ENCODE measurements around the gene C18orf32. TPM values are rescaled to one million over a fixed set of nuclear protein-coding genes. Genes with fewer than 3 reads are reported as not detected.

The C18orf32 gene
- total and polyA plus RNA-seq, 2 of the 8 experiments (the other 6 are each of a cell fraction or from before 2014, with no cell fraction given), result 17.3 to 20.1 TPM

- H3K9ac ChIP-seq (replicated peaks in 1 of 4; ENCODE audit: extremely low read depth in 1 of 4, low read depth in 3 of 4, low read length in 3 of 4), result no peak overlapping the region
- no peak overlapping the region for H2BK12ac ChIP-seq (ENCODE audit: low read depth, low read length)
- H3K79me2 ChIP-seq (ENCODE audit: control insufficient read depth in 1 of 2, insufficient read depth in 2 of 2, low read length in 2 of 2), result peaks cover 0 to 13% of the 10 kb centered on the region in 2 experiments; a peak in 2 of 4 replicates
- no peak overlapping the region for H2BK15ac ChIP-seq (ENCODE audit: low read length)
- no peak overlapping the region for H4K8ac ChIP-seq (ENCODE audit: extremely low read depth, insufficient read depth, low read length)
- peaks cover 7% of the 10 kb centered on the region; the same call in 1 of the 2 replicates for H3K23me2 ChIP-seq (ENCODE audit: low read depth, low read length)
- ChIA-PET CTCF (ENCODE audit: partially characterized antibody) (interaction anchor here (3.2 kb wide), 1 partner anchor 15 kb away, joined by 13 read pairs; no protein-coding TSS in a partner anchor), POLR2A (ENCODE audit: partially characterized antibody) (interaction anchor here (1.2 to 3.9 kb wide), 2 partner anchors 9 to 27 kb away, joined by 3 to 34 read pairs; partner anchors contain the start of gene C18orf32)
- no peak overlapping the region for H2BK5ac ChIP-seq (ENCODE audit: low read depth, low read length)
- H3K14ac ChIP-seq (ENCODE audit: insufficient read length), result no peak overlapping the region
- no peak overlapping the region for H2AK5ac ChIP-seq (ENCODE audit: low read depth, low read length)
- H3K27me3 ChIP-seq (replicated peaks in 1 of 4; ENCODE audit: control insufficient read depth in 3 of 4, extremely low read depth in 1 of 4, insufficient read depth in 3 of 4, low read length in 3 of 4), result no peaks in the 10 kb centered on the region
- no peak overlapping the region for H2BK120ac ChIP-seq (replicated peaks; ENCODE audit: low read depth, low read length)
- no peak overlapping the region for H2BK20ac ChIP-seq (ENCODE audit: low read length)
- no peak overlapping the region for H3K4me3 ChIP-seq (ENCODE audit: extremely low read depth in 1 of 4, insufficient read depth in 2 of 4, low read depth in 3 of 4, low read length in 4 of 4)
- H3K79me1 ChIP-seq (ENCODE audit: low read depth, low read length), result peaks cover 3% of the 10 kb centered on the region; the same call in 1 of the 2 replicates
- H3K27ac ChIP-seq (ENCODE audit: low read depth, low read length), result no peak overlapping the region
- H3K23ac ChIP-seq (ENCODE audit: insufficient read length), result no peak overlapping the region
- H3K4me2 ChIP-seq (ENCODE audit: insufficient read depth in 1 of 2, low read depth in 2 of 2, low read length in 2 of 2), result no peak overlapping the region; a peak in 1 of 4 replicates
- no peaks in the 10 kb centered on the region for H3K36me3 ChIP-seq (ENCODE audit: control insufficient read depth in 2 of 4, insufficient read depth in 4 of 4, low read length in 3 of 4)
- H3K9me3 ChIP-seq (ENCODE audit: insufficient read depth in 2 of 2, low read depth in 1 of 2, low read length in 1 of 2), result no peaks in the 10 kb centered on the region
- H2AFZ ChIP-seq (ENCODE audit: low read length), result no peak overlapping the region
- no peak overlapping the region for H3K18ac ChIP-seq (ENCODE audit: extremely low read depth, low read length)
- WGBS, 2 experiments (ENCODE audit: extremely low coverage in 1 of 2, insufficient coverage in 1 of 2, insufficient read length in 1 of 2, insufficient replicate concordance in 2 of 2, low coverage in 1 of 2, low lambda C conversion rate in 2 of 2, missing lambda C conversion rate in 1 of 2), result 92% methylated on average over 4 of the region's 4 CpGs; no CpG with 5 or more reads in 1 of the 2 experiments
- TF ChIP-seq TCF12 (IDR thresholded peaks at IDR 0.05; ENCODE audit: low read depth, low read length) (no peak), ZNF274 (IDR thresholded peaks at IDR 0.05; ENCODE audit: borderline replicate concordance, extremely low read depth, low read length) (no peak), RAD21 (IDR thresholded peaks at IDR 0.05 in 1 of 2, conservative IDR thresholded peaks at IDR 0.05 in 1 of 2; ENCODE audit: low read depth in 2 of 2, low read length in 2 of 2) (no peak), POLR2AphosphoS5 (IDR thresholded peaks at IDR 0.05; ENCODE audit: low read depth, low read length) (no peak), BRCA1 (IDR thresholded peaks at IDR 0.05; ENCODE audit: low read depth, low read length) (no peak), SIX5 (IDR thresholded peaks at IDR 0.05; ENCODE audit: low read depth, low read length) (no peak), SP4 (IDR thresholded peaks at IDR 0.05; ENCODE audit: low read length) (no peak), RFX5 (IDR thresholded peaks at IDR 0.05; ENCODE audit: borderline replicate concordance, low read depth, low read length) (no peak), CHD2 (IDR thresholded peaks at IDR 0.05; ENCODE audit: low read length) (no peak), KDM4A (IDR thresholded peaks at IDR 0.05; ENCODE audit: low read depth, low read length, severe bottlenecking) (no peak), ASH2L (IDR thresholded peaks at IDR 0.05; ENCODE audit: low read length) (no peak), KDM1A (IDR thresholded peaks at IDR 0.05; ENCODE audit: borderline replicate concordance, low read length) (no peak), POU5F1 (IDR thresholded peaks at IDR 0.05; ENCODE audit: low read depth, low read length) (no peak), E2F6 (IDR thresholded peaks at IDR 0.05) (no peak)
- FAIRE-seq (no peak), DNase-seq (ENCODE audit: low read depth in 1 of 2, low spot score in 2 of 2) (no peak)
- H4K91ac ChIP-seq (replicated peaks; ENCODE audit: insufficient read length, low read length), result no peak overlapping the region
- no peaks in the 10 kb centered on the region for H4K20me1 ChIP-seq (replicated peaks in 1 of 2; ENCODE audit: control insufficient read depth in 1 of 2, insufficient read depth in 2 of 2, low read length in 2 of 2)
- peaks cover 0 to 17% (median 4%) of the 10 kb centered on the region in 4 experiments; a peak in 5 of 7 replicates for H3K4me1 ChIP-seq (replicated peaks in 1 of 4; ENCODE audit: control insufficient read depth in 3 of 4, insufficient read depth in 4 of 4, low read length in 3 of 4)
- H3K4ac ChIP-seq (replicated peaks; ENCODE audit: insufficient read length, low read depth, low read length), result no peak overlapping the region
- H4K5ac ChIP-seq (ENCODE audit: insufficient read length, low read depth, low read length), result no peak overlapping the region
- no peak overlapping the region for H3K56ac ChIP-seq (replicated peaks; ENCODE audit: insufficient read length, low read depth, low read length)
Observed at GRCh38 chr18:49461602-49461977, 25.4 kb downstream of the C18orf32 start.
